ENCODE results near the gene GPR156. TPM values are rescaled to one million over a fixed set of nuclear protein-coding genes. Genes with fewer than 3 reads are reported as not detected.

Gene GPR156
- polyA plus RNA-seq, 2 of the 4 experiments (the other 2 are of a cell fraction) = 0.43 to 0.68 TPM

- H3K9me3 ChIP-seq = no peaks in the 10 kb centered on the region
- FAIRE-seq = no peak
- no peak for DNase-seq (ENCODE audit: low read depth in 1 of 2, low spot score in 1 of 2)
- no peak for ATAC-seq
- no peak overlapping the region for H3K27ac ChIP-seq
- no peak overlapping the region for H3K4me2 ChIP-seq
- 18% methylated on average over 1 of the region's 1 CpG for WGBS (ENCODE audit: missing lambda C conversion rate)
- peaks cover 5% of the 10 kb centered on the region; the same call in 1 of the 3 replicates for H3K4me1 ChIP-seq
- no peak for TF ChIP-seq RFX5 (IDR thresholded peaks at IDR 0.05)
- TF ChIP-seq SREBF2 (IDR thresholded peaks at IDR 0.05) = no peak
- TF ChIP-seq NPAS2 (CRISPR knock-in tag; IDR thresholded peaks at IDR 0.05; ENCODE audit: borderline replicate concordance) = no peak
- TF ChIP-seq HOXB5 (CRISPR knock-in tag; IDR thresholded peaks at IDR 0.05) = no peak
- TF ChIP-seq RARB (CRISPR knock-in tag; IDR thresholded peaks at IDR 0.05) = no peak
- no peak for TF ChIP-seq BHLHE40 (IDR thresholded peaks at IDR 0.05; ENCODE audit: low read depth, low read length)
- no peak for TF ChIP-seq SMC3 (IDR thresholded peaks at IDR 0.05)
- no peak for TF ChIP-seq HOXB13 (CRISPR knock-in tag; IDR thresholded peaks at IDR 0.05; ENCODE audit: low read depth)
- no peak for TF ChIP-seq BCL3 (IDR thresholded peaks at IDR 0.05)
- TF ChIP-seq, protein P1, sequence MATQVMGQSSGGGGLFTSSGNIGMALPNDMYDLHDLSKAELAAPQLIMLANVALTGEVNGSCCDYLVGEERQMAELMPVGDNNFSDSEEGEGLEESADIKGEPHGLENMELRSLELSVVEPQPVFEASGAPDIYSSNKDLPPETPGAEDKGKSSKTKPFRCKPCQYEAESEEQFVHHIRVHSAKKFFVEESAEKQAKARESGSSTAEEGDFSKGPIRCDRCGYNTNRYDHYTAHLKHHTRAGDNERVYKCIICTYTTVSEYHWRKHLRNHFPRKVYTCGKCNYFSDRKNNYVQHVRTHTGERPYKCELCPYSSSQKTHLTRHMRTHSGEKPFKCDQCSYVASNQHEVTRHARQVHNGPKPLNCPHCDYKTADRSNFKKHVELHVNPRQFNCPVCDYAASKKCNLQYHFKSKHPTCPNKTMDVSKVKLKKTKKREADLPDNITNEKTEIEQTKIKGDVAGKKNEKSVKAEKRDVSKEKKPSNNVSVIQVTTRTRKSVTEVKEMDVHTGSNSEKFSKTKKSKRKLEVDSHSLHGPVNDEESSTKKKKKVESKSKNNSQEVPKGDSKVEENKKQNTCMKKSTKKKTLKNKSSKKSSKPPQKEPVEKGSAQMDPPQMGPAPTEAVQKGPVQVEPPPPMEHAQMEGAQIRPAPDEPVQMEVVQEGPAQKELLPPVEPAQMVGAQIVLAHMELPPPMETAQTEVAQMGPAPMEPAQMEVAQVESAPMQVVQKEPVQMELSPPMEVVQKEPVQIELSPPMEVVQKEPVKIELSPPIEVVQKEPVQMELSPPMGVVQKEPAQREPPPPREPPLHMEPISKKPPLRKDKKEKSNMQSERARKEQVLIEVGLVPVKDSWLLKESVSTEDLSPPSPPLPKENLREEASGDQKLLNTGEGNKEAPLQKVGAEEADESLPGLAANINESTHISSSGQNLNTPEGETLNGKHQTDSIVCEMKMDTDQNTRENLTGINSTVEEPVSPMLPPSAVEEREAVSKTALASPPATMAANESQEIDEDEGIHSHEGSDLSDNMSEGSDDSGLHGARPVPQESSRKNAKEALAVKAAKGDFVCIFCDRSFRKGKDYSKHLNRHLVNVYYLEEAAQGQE (IDR thresholded peaks at IDR 0.05) = no peak
- no peak for TF ChIP-seq HOXA7 (CRISPR knock-in tag; IDR thresholded peaks at IDR 0.05)
- TF ChIP-seq ZSCAN20 (CRISPR knock-in tag; IDR thresholded peaks at IDR 0.05) = no peak
- POLR2A ChIA-PET = no interaction called here
- CTCF ChIA-PET = interaction anchor here (0.8 to 1.8 kb wide), 3 partner anchors 145 to 288 kb away, joined by 3 to 5 read pairs (median 3); no protein-coding TSS in a partner anchor
- no peak overlapping the region for H3K4me3 ChIP-seq
These were observed 12.7 kb downstream of the GPR156 start for GRCh38 chr3:120272286-120272685.

DNA sequence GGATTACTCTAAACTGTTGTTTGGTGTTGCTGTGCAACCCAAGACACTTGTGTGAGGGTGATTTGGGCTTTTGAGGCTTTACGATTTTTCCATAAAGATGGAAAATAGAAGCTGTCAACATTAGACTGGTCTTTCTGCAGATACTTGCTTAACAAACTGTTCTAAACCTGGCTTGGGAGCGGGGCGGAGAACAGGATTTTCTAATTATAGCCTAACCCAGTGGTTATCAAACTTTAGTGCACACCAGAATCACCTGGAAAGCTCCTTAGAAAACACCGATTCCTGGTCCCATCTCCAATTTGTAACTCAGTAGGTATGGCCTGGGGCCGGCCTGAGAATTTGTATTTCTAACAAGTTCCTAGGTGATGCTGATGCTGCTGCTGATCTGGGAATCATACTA, 19.0 kb downstream of the GPR156 start:
- 73% methylated on average over 5 of the region's 5 CpGs for WGBS (ENCODE audit: missing lambda C conversion rate)
- CTCF ChIA-PET = interaction anchor here (1.0 to 1.2 kb wide), 2 partner anchors 21 to 293 kb away, joined by 3 read pairs; no protein-coding TSS in a partner anchor

GRCh38 chr3:120264963-120265362, 20.1 kb downstream of the GPR156 start:
- H3K4me3 ChIP-seq = no peak overlapping the region
- TF ChIP-seq PHF8 (IDR thresholded peaks at IDR 0.05; ENCODE audit: borderline replicate concordance, low read depth) = no peak
- no peak for TF ChIP-seq SMC3 (IDR thresholded peaks at IDR 0.05)
- no peak for TF ChIP-seq ZFP36 (IDR thresholded peaks at IDR 0.05; ENCODE audit: borderline replicate concordance, partially characterized antibody)
- TF ChIP-seq JUNB (IDR thresholded peaks at IDR 0.05) = no peak
- TF ChIP-seq NPAS2 (CRISPR knock-in tag; IDR thresholded peaks at IDR 0.05; ENCODE audit: borderline replicate concordance) = no peak
- no peak for TF ChIP-seq HMGXB4 (CRISPR knock-in tag; IDR thresholded peaks at IDR 0.05; ENCODE audit: borderline replicate concordance)
- TF ChIP-seq BCL3 (IDR thresholded peaks at IDR 0.05) = no peak
- no peaks in the 10 kb centered on the region for H3K4me1 ChIP-seq
- ChIA-PET POLR2A (no interaction called here), CTCF (no interaction called here)
- ATAC-seq = no peak
- H3K27ac ChIP-seq = no peak overlapping the region
- H3K9me3 ChIP-seq = no peaks in the 10 kb centered on the region
- no peak for FAIRE-seq
- no peak for DNase-seq (ENCODE audit: low read depth in 1 of 2, low spot score in 1 of 2)
- 33% methylated on average over 1 of the region's 1 CpG for whole genome bisulfite sequencing (ENCODE audit: missing lambda C conversion rate)
- no peak overlapping the region for H3K4me2 ChIP-seq

More for the DNA sequence above, 19.0 kb downstream of the GPR156 start:
- no peak overlapping the region for H3K27ac ChIP-seq
- FAIRE-seq = no peak
- no peak for TF ChIP-seq FOSL2 (IDR thresholded peaks at IDR 0.05)
- no peak for TF ChIP-seq FOSL2 (CRISPR knock-in tag; IDR thresholded peaks at IDR 0.05)
- no peak for TF ChIP-seq TFCP2L1 (CRISPR knock-in tag; IDR thresholded peaks at IDR 0.05)
- TF ChIP-seq ZC3H11A (IDR thresholded peaks at IDR 0.05) = no peak
- no peak for TF ChIP-seq JUN (IDR thresholded peaks at IDR 0.05)
- no peak for TF ChIP-seq ESRRA (IDR thresholded peaks at IDR 0.05; ENCODE audit: borderline replicate concordance, low read length)
- H3K4me3 ChIP-seq = no peak overlapping the region
- POLR2A ChIA-PET = no interaction called here
- no peak for DNase-seq (ENCODE audit: low read depth in 1 of 2, low spot score in 1 of 2)
- no peak for ATAC-seq
- no peaks in the 10 kb centered on the region for H3K4me1 ChIP-seq
- no peak overlapping the region for H3K4me2 ChIP-seq
- no peaks in the 10 kb centered on the region for H3K9me3 ChIP-seq

Data from A549 (cell line).